ENCODE data around the gene SPARCL1.
"Not testable (repeated sequence)": the region's sequence is repeated elsewhere in the genome, so short reads cannot be mapped to it uniquely, and the experiment has no call there.

Gene SPARCL1, protein sequence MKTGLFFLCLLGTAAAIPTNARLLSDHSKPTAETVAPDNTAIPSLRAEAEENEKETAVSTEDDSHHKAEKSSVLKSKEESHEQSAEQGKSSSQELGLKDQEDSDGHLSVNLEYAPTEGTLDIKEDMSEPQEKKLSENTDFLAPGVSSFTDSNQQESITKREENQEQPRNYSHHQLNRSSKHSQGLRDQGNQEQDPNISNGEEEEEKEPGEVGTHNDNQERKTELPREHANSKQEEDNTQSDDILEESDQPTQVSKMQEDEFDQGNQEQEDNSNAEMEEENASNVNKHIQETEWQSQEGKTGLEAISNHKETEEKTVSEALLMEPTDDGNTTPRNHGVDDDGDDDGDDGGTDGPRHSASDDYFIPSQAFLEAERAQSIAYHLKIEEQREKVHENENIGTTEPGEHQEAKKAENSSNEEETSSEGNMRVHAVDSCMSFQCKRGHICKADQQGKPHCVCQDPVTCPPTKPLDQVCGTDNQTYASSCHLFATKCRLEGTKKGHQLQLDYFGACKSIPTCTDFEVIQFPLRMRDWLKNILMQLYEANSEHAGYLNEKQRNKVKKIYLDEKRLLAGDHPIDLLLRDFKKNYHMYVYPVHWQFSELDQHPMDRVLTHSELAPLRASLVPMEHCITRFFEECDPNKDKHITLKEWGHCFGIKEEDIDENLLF

DNA sequence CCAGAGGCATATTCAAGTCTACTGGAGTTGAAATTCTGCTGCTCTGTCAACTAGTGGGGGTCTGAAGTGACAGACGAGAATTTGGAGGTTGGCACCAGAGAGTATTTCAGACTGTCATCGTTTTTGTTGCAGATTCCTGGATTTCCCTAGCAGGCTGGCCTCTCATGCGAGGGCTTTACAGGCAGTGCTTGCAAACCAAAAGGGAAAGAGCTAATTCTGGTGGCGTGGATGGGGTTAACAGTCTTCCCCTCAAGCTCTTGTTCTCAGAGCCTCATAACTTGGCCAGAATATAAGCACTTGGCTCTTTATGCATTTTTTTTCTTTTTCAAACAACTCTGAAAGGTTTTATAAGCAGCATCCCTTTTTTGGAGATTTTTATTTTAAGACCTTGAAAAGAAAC lies at the start of gene SPARCL1:
SPARCL1 (minus strand) TSS at position 190 of the 400 bp plus-strand sequence. CDS start 29,802 bp downstream, outside the sequence.
- no peak for DNase-seq (ENCODE audit: low read depth, low spot score)

DNA sequence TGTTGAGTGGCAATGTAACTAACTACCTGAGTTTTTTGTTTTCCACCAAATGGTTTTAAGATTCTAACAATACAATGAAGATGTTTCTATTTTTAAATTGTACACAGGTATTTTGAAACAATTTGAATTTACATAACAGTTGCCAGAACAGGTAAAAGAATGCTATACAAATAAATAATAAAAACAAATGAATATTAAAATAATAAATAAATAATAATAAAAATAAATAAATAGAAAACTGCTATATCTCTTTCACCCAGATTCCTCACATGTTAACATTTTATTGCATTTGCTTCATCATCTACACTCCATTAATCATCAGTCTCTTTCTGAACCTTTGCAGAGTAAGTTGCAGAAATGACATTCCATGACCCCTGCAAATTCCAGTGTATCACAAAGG lies 46.8 kb upstream of the SPARCL1 start:
- no peak for DNase-seq (ENCODE audit: low read depth, low spot score)

DNA sequence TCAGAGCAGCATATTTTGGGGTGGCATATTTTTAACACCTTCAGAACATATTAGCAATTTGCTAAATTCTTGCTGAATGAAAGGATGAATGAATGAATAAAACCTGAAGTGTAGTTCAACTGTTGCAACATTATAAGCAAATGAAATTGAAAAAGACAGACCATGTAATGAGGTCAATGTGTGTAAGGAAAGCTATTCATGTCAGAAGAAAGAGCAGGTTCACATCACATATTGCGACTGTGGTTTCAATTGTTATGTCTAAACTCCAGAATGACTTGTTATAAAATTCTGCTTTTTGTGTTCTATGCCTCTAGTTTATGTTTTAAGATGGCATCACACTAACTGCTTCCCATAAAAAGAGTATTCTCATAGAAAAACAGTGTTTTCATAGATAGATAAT lies 46.2 kb upstream of the SPARCL1 start:
- DNase-seq (ENCODE audit: low read depth, low spot score) = no peak

DNA sequence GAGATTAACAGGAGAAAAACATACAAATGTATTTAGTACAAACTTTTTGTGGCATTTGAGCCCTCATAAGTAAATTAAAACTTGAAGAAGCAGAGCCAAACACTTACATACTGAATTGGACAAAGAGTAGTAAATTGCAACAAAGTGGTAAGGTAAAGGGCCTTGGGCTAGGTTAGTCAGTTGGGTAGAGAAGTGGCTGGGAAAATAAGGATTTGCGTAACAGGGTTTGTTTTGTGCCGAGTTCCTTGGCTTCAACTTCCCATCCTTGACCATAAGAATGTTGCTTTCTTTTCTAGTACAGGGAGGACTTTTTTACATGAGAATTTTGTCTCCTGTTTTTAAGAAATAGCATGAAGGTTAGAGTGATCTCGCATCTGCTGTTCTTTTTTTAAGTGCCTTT lies 45.8 kb upstream of the SPARCL1 start:
- DNase-seq (ENCODE audit: low read depth, low spot score) = no peak

DNA sequence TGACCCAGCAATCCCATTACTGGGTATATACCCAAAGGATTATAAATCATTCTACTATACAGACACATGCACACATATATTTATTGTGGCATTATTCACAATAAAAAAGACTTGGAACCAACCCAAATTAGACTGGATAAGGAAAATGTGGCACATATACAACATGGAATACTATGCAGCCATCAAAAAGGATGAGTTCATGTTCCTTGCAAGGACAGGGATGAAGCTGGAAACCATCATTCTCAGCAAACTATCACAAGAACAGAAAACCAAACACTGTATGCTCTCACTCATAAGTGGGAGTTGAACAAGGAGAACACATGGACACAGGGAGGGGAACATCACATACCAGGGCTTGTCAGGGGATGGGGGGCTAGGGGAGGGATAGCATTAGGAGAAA lies 45.2 kb upstream of the SPARCL1 start:
- DNase-seq (ENCODE audit: low read depth, low spot score) = not testable (repeated sequence)

DNA sequence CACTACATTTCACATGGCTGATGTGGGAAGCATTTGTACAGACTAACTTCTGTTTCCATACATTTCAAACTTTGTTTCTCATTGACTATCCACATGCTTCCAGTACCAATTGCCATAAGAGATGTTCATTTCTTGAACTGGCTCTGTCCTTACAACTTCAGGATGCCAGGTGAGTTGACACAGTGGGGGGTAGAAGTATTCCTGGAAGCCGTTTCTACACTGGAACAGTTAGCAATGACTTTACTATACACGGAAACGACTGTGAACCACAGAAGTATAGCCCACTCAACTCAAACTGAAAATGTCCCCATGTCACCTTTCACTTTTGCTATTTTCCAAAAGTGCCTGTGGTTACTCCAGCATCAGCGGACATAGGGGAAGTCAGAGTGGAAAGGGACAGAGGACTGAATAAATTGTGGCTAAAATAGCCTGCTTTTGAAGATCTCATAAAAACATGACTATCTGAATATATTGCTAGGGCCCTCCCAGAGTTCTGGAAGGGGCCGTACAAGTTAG lies 41.2 kb upstream of the SPARCL1 start:
- no peak for DNase-seq (ENCODE audit: low read depth, low spot score)

DNA sequence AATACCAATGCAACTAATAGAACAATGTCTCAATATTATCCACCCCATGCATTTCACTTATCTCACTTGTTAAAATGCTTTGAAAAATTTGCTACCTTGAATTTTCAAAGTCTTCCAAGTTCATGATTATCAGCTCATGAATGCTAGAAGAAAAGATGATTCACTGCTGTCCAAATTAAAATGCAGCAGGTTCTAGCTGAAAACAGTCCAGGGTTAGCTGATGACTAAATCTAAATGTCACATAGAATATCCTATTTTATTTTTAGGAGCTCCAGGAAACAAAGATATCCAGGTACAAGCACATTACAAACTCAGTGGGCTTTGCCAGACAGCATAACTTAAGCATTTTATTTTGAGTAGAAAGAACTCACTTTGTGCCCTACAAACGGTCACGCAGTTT lies 38.0 kb upstream of the SPARCL1 start:
- no peak for DNase-seq (ENCODE audit: low read depth, low spot score)

DNA sequence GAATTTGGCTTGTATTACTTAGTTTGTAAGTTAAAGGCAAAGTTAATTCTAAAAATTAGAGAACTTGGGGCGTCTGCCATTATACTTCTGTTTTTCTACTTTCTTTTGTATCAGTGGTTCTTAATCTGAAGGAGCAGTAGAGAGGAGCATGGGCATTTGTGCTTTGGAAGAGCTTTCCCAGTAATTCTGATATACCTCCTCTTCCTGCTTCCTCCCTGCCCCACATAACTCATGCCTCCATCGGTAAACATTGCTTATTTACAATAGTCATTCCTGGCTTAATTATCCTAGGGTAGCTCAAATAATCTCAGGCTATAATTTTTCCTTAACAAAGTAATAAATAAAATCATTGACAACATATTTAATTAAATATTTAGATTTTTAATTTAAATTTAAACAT lies 37.1 kb upstream of the SPARCL1 start:
- DNase-seq (ENCODE audit: low read depth, low spot score) = no peak

DNA sequence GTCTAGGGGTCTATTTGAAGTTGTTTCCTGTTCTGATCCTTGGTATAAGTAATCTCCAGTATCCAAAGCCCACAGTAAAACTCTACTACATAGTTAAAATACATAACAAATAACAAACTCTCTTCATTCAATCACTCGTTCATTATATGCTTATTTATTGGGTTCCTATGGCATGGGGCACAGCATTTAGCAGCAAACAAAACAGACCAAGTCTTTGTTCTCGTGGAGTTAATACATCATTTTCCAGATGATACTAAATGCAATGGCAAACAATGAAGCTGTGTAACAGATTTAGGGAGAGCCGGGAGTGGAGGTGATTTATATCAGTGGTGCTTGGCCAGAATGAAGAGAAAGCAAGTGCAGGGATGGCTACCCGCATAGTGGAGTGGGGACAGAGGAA lies 36.6 kb upstream of the SPARCL1 start:
- no peak for DNase-seq (ENCODE audit: low read depth, low spot score)

DNA sequence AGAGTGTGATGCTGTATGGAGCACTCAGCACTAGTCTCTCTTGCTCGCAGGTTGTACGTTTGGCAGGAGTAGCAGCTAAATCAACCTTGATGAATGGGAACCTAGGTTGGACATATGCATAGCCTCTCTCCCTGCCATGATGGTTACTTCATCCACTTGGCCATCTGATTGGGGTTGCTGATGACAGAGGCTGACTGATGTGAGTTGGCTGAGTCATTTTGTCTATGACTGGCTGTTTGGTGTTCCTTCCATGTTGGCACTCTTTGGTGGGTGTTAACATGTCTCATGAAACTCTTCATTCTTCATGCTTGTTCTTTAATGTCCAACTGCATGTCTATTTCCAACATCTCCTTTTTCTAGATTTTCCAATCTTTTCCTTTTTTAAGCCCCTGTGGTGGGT lies 31.6 kb upstream of the SPARCL1 start:
- no peak for DNase-seq (ENCODE audit: low read depth, low spot score)

DNA sequence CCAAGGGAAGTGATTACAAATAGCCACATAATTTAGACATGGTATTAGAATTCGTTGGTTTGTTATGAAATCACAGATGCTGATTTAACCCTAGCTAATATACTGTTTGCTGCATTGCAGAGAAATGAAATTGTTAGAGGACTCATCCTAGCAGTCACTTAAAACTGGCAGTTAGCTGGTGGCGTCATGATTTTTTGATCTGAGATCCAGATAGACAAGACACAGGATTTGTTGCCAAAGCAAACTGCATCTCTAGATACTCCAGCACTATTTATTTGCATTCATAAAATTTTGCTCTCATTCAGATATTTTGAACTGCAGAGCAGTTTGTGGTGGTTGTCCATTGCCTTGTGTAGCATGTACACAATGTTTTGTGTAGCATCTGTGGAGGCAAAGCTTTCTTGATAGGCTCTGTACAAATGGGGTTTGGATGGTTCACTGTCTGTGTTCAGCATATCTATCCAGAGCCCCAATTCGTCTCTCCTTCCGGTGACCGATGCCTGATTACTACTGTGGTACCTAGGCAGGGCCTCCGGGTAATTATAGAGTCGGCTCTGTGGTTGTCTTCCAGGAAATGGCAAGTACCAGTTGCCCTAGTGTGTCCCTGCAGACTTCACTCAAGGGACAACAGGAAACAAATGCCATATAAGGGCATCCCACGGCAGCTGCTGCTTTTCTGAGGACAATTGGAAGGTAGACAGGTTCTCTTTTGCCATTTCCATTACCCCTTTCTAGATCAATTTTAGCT lies 30.1 kb upstream of the SPARCL1 start:
- no peak for DNase-seq (ENCODE audit: low read depth, low spot score)

DNA sequence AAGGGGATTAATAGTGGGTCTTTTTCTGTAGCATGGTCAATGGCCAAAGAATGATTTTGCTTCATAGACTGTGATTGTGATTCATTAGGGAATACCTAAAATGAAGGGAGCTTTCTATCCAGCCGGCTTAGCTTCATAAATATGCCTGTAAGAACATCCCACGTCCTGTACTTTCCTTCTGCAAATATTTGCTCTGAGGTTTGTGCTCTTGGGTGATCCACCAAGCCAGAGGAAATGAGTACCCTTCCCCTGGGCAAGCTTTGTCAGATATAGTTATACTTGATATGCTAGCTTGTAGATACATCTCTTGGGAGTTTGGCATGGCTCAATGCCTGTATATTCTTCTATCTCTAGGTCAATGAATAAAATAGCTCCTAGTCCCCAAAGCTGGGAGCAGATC lies 28.2 kb upstream of the SPARCL1 start:
- no peak for DNase-seq (ENCODE audit: low read depth, low spot score)

DNA sequence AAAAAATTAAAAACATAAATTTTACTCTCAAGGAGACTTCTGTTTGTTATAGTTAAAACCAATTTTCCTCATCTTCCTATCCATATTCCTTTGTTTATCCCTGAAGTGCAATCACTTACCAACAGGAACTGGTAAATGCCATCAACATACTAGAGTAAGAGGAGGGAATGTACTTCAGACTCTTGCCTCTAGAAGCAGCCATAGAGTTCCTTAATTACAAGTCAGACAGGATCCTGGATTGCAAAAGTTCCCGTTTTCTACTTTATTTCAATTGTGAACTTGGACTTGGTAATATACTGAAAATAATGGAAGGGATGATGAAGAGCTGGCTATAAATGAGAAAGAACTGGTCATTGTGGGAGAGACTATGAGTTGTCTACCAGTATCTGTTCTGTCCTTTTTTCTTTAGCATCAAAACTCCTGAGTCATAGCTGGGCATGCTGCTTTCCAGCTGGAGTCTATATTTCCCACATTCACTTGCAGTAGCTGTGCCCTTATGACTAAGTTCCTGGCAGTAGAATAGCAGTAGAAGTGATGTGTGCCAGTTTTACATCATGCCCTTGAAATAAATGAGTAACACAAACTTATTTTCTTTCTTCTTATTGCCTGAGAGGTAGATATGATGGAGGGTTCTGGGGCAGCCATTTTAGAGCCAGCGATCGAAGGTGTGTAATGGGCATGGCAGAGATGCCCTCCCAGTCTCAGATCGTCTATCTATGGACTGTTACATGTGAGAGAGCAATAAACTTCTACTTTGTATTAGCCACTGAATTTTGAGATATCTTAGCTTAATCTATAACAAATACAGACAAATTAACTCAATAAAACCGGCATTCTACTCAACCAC lies 26.8 kb upstream of the SPARCL1 start:
- DNase-seq (ENCODE audit: low read depth, low spot score) = no peak

DNA sequence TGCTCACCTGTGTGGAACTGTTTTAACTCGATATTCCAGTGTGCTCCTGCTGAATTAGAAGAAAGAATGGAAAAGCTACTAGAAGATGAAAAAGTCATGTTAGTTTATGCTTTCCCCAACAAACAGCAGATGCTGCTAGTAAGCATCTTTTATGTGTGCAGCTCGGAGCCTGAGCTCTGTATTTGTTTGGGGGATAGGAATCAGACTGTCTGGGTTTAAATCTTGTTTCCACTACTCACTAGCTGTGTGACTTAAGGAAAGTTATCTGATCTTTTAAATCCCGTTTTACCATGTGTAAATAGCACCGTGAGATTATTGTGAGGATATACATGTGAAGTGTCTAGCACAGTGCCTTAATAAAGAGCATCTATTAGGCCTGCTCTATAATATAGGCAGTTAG lies 24.0 kb upstream of the SPARCL1 start:
- no peak for DNase-seq (ENCODE audit: low read depth, low spot score)

DNA sequence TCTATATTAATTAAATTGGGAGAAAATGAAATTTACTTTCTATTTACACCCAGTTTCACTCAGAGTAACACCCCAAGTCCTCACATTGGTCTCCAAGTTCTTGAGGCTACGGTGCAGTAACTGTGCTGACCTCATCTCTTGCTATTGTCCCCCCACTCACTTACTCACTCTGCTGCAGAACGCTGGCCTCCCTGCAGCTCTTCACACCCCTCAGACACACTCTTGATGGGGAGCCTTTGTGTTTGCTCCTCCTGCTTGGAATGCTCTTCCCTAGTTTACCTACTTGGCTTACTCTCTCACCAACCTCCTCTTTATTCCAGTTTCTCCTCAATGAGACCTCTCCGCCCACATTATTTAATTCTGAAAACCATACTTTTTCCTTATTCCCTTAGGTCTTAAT lies 22.2 kb upstream of the SPARCL1 start:
- no peak for DNase-seq (ENCODE audit: low read depth, low spot score)

DNA sequence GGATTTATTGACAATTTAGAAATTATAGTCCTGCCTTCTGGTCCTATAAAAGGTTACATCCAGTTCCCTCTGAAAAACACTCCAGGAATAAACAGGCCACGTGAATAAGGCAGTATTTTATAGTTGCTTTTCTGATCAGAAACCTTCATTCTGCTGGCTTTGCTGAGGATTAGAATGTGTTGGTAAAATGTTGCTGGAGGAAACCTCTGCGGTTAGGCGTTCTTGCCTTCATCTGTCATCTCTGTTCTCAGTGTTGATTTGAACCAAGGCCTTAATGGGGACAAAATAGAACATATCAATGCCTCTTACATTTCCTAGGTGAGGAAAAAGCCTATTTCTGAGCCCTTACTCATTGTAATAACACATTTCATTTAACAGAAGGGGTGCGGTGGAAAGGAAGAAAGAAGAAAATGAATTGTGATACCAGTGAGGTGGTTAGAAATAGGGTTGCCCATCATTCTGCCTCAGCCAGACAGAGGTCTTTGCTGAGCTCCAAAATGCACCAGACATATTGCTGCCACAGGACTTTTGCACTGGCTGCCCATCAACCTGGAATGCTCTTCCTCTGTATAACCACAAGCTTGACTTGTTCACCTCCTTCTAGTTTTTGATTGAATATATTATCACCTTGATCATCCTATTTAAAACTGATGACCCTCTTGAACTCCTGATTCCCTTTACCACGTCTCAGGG lies 18.0 kb upstream of the SPARCL1 start:
- DNase-seq (ENCODE audit: low read depth, low spot score) = no peak

DNA sequence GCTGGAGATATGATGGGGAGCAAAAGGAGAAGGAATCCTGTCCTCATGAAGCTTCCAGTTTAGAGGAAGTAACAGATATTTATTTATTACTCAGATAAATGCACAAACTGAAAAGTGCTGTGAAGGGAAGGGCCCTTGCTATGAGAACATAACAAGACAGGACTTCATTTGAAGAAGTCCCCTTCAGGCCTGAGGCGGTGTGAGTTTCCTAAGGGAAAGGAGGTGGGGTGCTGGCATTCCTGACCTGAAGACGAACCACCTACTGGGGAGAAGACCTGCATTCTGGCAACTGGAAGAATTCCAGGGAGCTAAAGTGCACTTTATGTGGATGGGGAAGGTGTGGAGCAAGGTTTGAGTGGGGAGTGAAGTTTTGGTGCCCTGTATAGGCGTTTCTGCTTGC lies 15.9 kb upstream of the SPARCL1 start:
- DNase-seq (ENCODE audit: low read depth, low spot score) = no peak

DNA sequence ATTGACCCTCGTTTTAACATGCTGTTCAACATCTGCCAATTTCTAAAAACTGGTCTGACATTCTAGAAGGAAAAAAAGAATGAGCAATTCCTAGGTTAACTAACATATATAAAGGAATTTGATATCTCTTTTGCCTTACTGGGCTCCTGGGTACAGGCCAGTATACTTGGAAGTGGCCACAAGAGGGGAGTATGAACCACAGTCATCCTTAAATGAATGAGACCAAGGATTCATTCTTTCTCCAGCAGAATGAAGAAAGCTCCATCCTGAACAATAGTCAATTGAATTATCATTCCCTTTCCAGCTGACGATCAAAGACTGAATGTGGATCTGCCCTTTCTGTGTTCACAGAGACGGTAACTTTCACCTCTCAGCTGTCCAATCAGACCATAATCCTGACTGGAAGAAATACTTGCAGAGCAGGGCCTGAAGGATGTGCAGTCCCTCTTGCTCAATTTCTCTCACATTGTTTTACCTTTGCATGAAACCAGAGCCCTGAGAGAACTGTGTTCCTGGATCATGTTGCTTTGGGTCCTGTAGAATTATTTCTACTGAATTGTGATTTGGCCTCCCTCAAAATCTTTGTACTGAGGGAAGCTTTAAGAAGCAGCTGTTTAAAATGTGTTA lies 14.8 kb upstream of the SPARCL1 start:
- no peak for DNase-seq (ENCODE audit: low read depth, low spot score)

DNA sequence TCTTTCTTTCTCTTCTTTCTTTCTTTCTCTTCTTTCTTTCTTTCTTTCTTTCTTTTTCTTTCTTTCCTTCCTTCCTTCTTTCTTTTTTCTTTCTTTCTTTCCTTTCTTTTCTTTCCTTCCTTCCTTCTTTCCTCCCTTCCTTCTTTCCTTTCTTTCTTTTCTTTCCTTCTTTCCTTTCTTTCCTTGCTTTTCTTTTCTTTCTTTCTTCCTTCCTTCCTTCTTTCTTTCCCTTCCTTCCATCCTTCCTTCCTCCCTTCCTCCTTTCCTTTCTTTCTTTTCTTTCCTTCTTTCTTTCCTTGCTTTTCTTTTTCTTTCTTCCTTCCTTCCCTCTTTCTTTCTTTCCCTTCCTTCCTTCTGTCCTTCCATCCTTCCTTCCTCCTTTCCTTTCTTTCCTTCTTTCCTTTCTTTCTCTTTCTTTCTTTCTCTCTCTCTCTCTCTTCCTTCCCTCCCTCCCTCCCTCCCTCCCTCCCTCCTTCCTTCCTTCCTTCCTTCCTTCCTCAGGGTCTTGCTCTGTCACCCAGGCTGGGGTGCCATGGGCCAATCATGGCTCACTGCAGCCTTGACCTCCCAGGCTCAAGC lies 13.6 kb upstream of the SPARCL1 start:
- DNase-seq (ENCODE audit: low read depth, low spot score) = no peak

Measured in activated naive CD8-positive, alpha-beta T cell treated with anti-CD3 and anti-CD28 coated beads, Interleukin-2, amount 50 U/mL, for 16 hours (primary cell).